ENCODE results near the gene NABP1. TPM values are rescaled to one million over a fixed set of nuclear protein-coding genes. Genes with fewer than 3 reads are reported as not detected.

Gene NABP1
- polyA plus RNA-seq, 1 donor from 2014 or later: 1.5 TPM

- Histone ChIP-seq H3F3A (ENCODE audit: insufficient read depth, low read length, poor library complexity, severe bottlenecking) (no peaks in the 10 kb centered on the region), H3K9me3 (ENCODE audit: low read length) (no peaks in the 10 kb centered on the region), H3K9me2 (ENCODE audit: insufficient read depth, low read length) (no peaks in the 10 kb centered on the region), H2AFZ (ENCODE audit: low read depth, low read length) (no peak overlapping the region), H3K9ac (ENCODE audit: low read length) (no peak overlapping the region), H3K27ac (ENCODE audit: low read length) (no peak overlapping the region), H3K4me3 (ENCODE audit: low read length) (no peak overlapping the region), H3K79me2 (replicated peaks; ENCODE audit: insufficient read depth, low read length) (no peaks in the 10 kb centered on the region), H3K4me2 (ENCODE audit: low read length) (no peak overlapping the region), H3K27me3 (ENCODE audit: insufficient read depth, low read depth, low read length) (no peaks in the 10 kb centered on the region), H3K36me3 (ENCODE audit: insufficient read depth, low read length) (no peaks in the 10 kb centered on the region), H4K20me1 (ENCODE audit: insufficient read depth) (no peaks in the 10 kb centered on the region)
- no peak for TF ChIP-seq POLR2AphosphoS5 (IDR thresholded peaks at IDR 0.05)
- no peak for TF ChIP-seq EZH2 (IDR thresholded peaks at IDR 0.05; ENCODE audit: borderline replicate concordance, insufficient read depth, low read length, poor library complexity, severe bottlenecking)
- no peak for TF ChIP-seq MXI1 (conservative IDR thresholded peaks at IDR 0.05; ENCODE audit: poor library complexity, severe bottlenecking)
- TF ChIP-seq REST (IDR thresholded peaks at IDR 0.05; ENCODE audit: borderline replicate concordance): no peak
- TF ChIP-seq SMC3 (conservative IDR thresholded peaks at IDR 0.05; ENCODE audit: poor library complexity): no peak
- TF ChIP-seq TAF1 (IDR thresholded peaks at IDR 0.05; ENCODE audit: low read depth): no peak
- no peak for TF ChIP-seq CTCF (IDR thresholded peaks at IDR 0.05; ENCODE audit: poor library complexity, severe bottlenecking)
- TF ChIP-seq EP300 (conservative IDR thresholded peaks at IDR 0.05; ENCODE audit: poor library complexity, severe bottlenecking): no peak
- TF ChIP-seq RAD21 (conservative IDR thresholded peaks at IDR 0.05): no peak
These were observed 18.7 kb upstream of the NABP1 start for GRCh38 chr2:191659198-191659597.

- Histone ChIP-seq H2AFZ (ENCODE audit: low read depth, low read length) (no peak overlapping the region), H3K79me2 (replicated peaks; ENCODE audit: insufficient read depth, low read length) (no peaks in the 10 kb centered on the region), H4K20me1 (ENCODE audit: insufficient read depth) (no peaks in the 10 kb centered on the region), H3K9me2 (ENCODE audit: insufficient read depth, low read length) (no peaks in the 10 kb centered on the region), H3K4me3 (ENCODE audit: low read length) (no peak overlapping the region), H3K36me3 (ENCODE audit: insufficient read depth, low read length) (no peaks in the 10 kb centered on the region), H3K27ac (ENCODE audit: low read length) (no peak overlapping the region), H3K9me3 (ENCODE audit: low read length) (no peaks in the 10 kb centered on the region), H3K9ac (ENCODE audit: low read length) (no peak overlapping the region), H3F3A (ENCODE audit: insufficient read depth, low read length, poor library complexity, severe bottlenecking) (no peaks in the 10 kb centered on the region), H3K27me3 (ENCODE audit: insufficient read depth, low read depth, low read length) (no peaks in the 10 kb centered on the region), H3K4me2 (ENCODE audit: low read length) (no peak overlapping the region)
- TF ChIP-seq SMC3 (conservative IDR thresholded peaks at IDR 0.05; ENCODE audit: poor library complexity): no peak
- TF ChIP-seq CTCF (IDR thresholded peaks at IDR 0.05; ENCODE audit: poor library complexity, severe bottlenecking): no peak
- TF ChIP-seq REST (IDR thresholded peaks at IDR 0.05; ENCODE audit: borderline replicate concordance): no peak
- TF ChIP-seq TAF1 (IDR thresholded peaks at IDR 0.05; ENCODE audit: low read depth): no peak
These were observed 17.4 kb upstream of the NABP1 start for GRCh38 chr2:191660575-191660974.

All from neural cell (in vitro differentiated cells).